PC-9 (cell line): ENCODE results near the gene AHI1. TPM values are rescaled to one million over a fixed set of nuclear protein-coding genes. Genes with fewer than 3 reads are reported as not detected.

Experiments used
- BruUV-seq: library from RNA; stranded (reverse); fragments of 400-500 nt; replicated peaks from 2 replicates; lab custom pipeline; 2021; lab: Mats Ljungman, UMichigan
- CTCF ChIA-PET: fragments of 300-600 bp; sonication (Branson Sonifier 250); formaldehyde crosslinking; loops from one replicate; lab custom pipeline; 2022; ENCODE audit warnings: antibody characterized with exemption; lab: Charles Lee
- POLR2A ChIA-PET: fragments of 300-600 bp; sonication (Branson Sonifier 250); formaldehyde crosslinking; loops from one replicate; lab custom pipeline; 2022; ENCODE audit warnings: antibody characterized with exemption; ENCODE audit not compliant: unreplicated experiment; lab: Charles Lee
- DNase-seq, 2 experiments: peaks; one replicate each; pipeline versions ENCODE4 v3.0.0 to v3.0.0-alpha.2; 2015 to 2022; ENCODE audit warnings: mixed read lengths in 1 of 2
- H2AFZ ChIP-seq: fragments of 200-600 bp; sonication (generic); 2 replicates; pipeline ENCODE4 v1.8.1; 2017; ENCODE audit warnings: antibody characterized with exemption
- H3F3A ChIP-seq: fragments of 200-600 bp; sonication (generic); 2 replicates; pipeline ENCODE4 v1.8.1; 2017; ENCODE audit warnings: antibody characterized with exemption, mild to moderate bottlenecking, low read depth; ENCODE audit not compliant: insufficient read depth
- H3K27ac ChIP-seq: fragments of 200-600 bp; sonication (generic); 2 replicates; pipeline ENCODE4 v1.6.1; 2016; ENCODE audit warnings: mixed run types
- H3K27me3 ChIP-seq: fragments of 200-600 bp; sonication (generic); 2 replicates; pipeline ENCODE4 v1.6.1; 2016; ENCODE audit warnings: low read depth, mixed run types; ENCODE audit not compliant: insufficient read depth
- H3K36me3 ChIP-seq: fragments of 200-600 bp; sonication (generic); 2 replicates; pipeline ENCODE4 v1.6.1; 2016; ENCODE audit warnings: low read depth, mixed run types
- H3K4me1 ChIP-seq: fragments of 200-600 bp; sonication (generic); replicated peaks from 2 replicates; pipeline ENCODE4 v1.6.1; 2016; ENCODE audit warnings: mixed run types; ENCODE audit not compliant: insufficient read depth
- H3K4me2 ChIP-seq: fragments of 200-600 bp; sonication (generic); 2 replicates; pipeline ENCODE4 v1.6.1; 2017; ENCODE audit warnings: mixed run types
- H3K4me3 ChIP-seq: fragments of 200-600 bp; sonication (generic); 2 replicates; pipeline ENCODE4 v1.6.1; 2016; ENCODE audit warnings: mixed run types
- H3K79me2 ChIP-seq: fragments of 200-600 bp; sonication (generic); 2 replicates; pipeline ENCODE4 v1.6.1; 2017; ENCODE audit warnings: low read depth, mixed run types
- H3K9me2 ChIP-seq: fragments of 200-600 bp; sonication (generic); 2 replicates; pipeline ENCODE4 v1.8.1; 2017; ENCODE audit warnings: mild to moderate bottlenecking; ENCODE audit not compliant: insufficient read depth
- H3K9me3 ChIP-seq: fragments of 200-600 bp; sonication (generic); 2 replicates; pipeline ENCODE4 v1.8.1; 2016; ENCODE audit warnings: low read depth; ENCODE audit not compliant: insufficient read depth
- H4K20me1 ChIP-seq: fragments of 200-600 bp; sonication (generic); 2 replicates; pipeline ENCODE4 v1.8.1; 2017; ENCODE audit not compliant: insufficient read depth
- CTCF ChIP-seq: fragments of 200-600 bp; sonication (generic); conservative IDR thresholded peaks from 2 replicates; pipeline ENCODE4 v1.6.1; 2017; ENCODE audit warnings: mixed run types, antibody characterized with exemption, mild to moderate bottlenecking, moderate library complexity
- EZH2 ChIP-seq: fragments of 200-600 bp; sonication (generic); IDR thresholded peaks from 2 replicates; pipeline ENCODE4 v1.8.0; 2017; ENCODE audit warnings: antibody characterized with exemption, low read depth
- intact Hi-C: fragments of 100-400 bp; cut with micrococcal nuclease; formaldehyde crosslinking; loops from one replicate; pipeline ENCODE4 v1.10.0; 2022; ENCODE audit not compliant: unreplicated experiment
- total RNA-seq: library from RNA; stranded (reverse); gene quantifications from 2 replicates; pipeline ENCODE4 v1.2.3, GENCODE V29; 2021

The AHI1 gene
- total RNA-seq, 1 experiment from 2014 or later: 19.9 TPM

GRCh38 chr6:135465307-135465706 is 32.2 kb downstream of the AHI1 start:
- ChIA-PET POLR2A (no interaction called here), CTCF (interaction anchor here (0.5 to 0.6 kb wide), 2 partner anchors 14 to 400 kb away, joined by 4 to 16 read pairs; no protein-coding TSS in a partner anchor)
- Histone ChIP-seq H2AFZ (no peak overlapping the region), H3K9me2 (no peaks in the 10 kb centered on the region), H3K36me3 (peaks cover 18% of the 10 kb centered on the region; the same call in 1 of the 2 replicates), H3F3A (no peaks in the 10 kb centered on the region; the same call in 1 of the 2 replicates), H3K27me3 (no peaks in the 10 kb centered on the region), H3K4me2 (no peak overlapping the region), H3K27ac (no peak overlapping the region), H3K4me3 (no peak overlapping the region), H3K4me1 (no peaks in the 10 kb centered on the region), H4K20me1 (no peaks in the 10 kb centered on the region), H3K9me3 (no peaks in the 10 kb centered on the region), H3K79me2 (no peaks in the 10 kb centered on the region)
- DNase-seq: no peak
- BruUV-seq: no TSS peak
- TF ChIP-seq CTCF: no peak
- no peak for TF ChIP-seq EZH2
- intact Hi-C loops: no loop called here

- Histone ChIP-seq H3K27ac (no peak overlapping the region), H3K4me2 (no peak overlapping the region), H3K9me3 (no peaks in the 10 kb centered on the region), H3F3A (no peaks in the 10 kb centered on the region; the same call in 1 of the 2 replicates), H3K4me1 (no peaks in the 10 kb centered on the region), H2AFZ (no peak overlapping the region), H3K9me2 (no peaks in the 10 kb centered on the region), H3K36me3 (peaks cover 18% of the 10 kb centered on the region; the same call in 1 of the 2 replicates), H4K20me1 (no peaks in the 10 kb centered on the region), H3K79me2 (no peaks in the 10 kb centered on the region), H3K4me3 (no peak overlapping the region), H3K27me3 (no peaks in the 10 kb centered on the region)
- TF ChIP-seq CTCF (no peak), EZH2 (no peak)
- no TSS peak for BruUV-seq
- ChIA-PET CTCF (no interaction called here), POLR2A (no interaction called here)
- intact Hi-C loops: no loop called here
- DNase-seq: no peak
Observed at GRCh38 chr6:135464634-135465033, 32.9 kb downstream of the AHI1 start.

- no peaks in the 10 kb centered on the region for H3K27me3 ChIP-seq
- POLR2A ChIA-PET: no interaction called here
- no peaks in the 10 kb centered on the region for H3K4me1 ChIP-seq
- CTCF ChIA-PET: no interaction called here
- no peaks in the 10 kb centered on the region for H3K9me3 ChIP-seq
- H3K4me2 ChIP-seq: no peak overlapping the region
- H3K4me3 ChIP-seq: no peak overlapping the region
- intact Hi-C loops: no loop called here
- no peak overlapping the region for H3K27ac ChIP-seq
- no peaks in the 10 kb centered on the region for H3K79me2 ChIP-seq
- no peak overlapping the region for H2AFZ ChIP-seq
- H3K9me2 ChIP-seq: no peaks in the 10 kb centered on the region
- no TSS peak for BruUV-seq
- H4K20me1 ChIP-seq: no peaks in the 10 kb centered on the region
- DNase-seq: no peak
- peaks cover 14% of the 10 kb centered on the region; the same call in 1 of the 2 replicates for H3K36me3 ChIP-seq
- H3F3A ChIP-seq: no peaks in the 10 kb centered on the region; the same call in 1 of the 2 replicates
- no peak for TF ChIP-seq CTCF
- no peak for TF ChIP-seq EZH2
Observed at GRCh38 chr6:135461208-135461607, 36.3 kb downstream of the AHI1 start.
